ENCODE measurements around the gene OR52D1.

The OR52D1 gene

DNA sequence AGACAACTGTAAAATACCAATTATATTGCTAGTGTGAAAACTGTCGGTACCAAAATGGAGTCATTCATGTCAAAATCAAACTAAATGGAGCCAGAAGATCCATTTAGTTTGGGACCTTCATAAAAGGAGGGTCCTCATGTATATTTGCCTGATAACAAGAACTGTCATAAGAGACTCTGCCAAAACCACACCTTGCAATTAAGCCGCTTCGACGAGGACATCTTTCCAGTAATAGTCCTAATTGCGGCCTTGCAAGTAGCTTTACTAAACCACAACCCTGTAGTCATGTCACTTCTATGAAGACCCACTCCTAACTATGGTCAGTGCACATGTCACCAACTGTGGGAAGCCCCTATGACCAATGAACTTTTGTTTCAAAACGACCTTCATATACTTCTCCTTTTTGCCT is 11.9 kb downstream of the OR52D1 start:
- TF ChIP-seq, protein P1, sequence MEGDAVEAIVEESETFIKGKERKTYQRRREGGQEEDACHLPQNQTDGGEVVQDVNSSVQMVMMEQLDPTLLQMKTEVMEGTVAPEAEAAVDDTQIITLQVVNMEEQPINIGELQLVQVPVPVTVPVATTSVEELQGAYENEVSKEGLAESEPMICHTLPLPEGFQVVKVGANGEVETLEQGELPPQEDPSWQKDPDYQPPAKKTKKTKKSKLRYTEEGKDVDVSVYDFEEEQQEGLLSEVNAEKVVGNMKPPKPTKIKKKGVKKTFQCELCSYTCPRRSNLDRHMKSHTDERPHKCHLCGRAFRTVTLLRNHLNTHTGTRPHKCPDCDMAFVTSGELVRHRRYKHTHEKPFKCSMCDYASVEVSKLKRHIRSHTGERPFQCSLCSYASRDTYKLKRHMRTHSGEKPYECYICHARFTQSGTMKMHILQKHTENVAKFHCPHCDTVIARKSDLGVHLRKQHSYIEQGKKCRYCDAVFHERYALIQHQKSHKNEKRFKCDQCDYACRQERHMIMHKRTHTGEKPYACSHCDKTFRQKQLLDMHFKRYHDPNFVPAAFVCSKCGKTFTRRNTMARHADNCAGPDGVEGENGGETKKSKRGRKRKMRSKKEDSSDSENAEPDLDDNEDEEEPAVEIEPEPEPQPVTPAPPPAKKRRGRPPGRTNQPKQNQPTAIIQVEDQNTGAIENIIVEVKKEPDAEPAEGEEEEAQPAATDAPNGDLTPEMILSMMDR (conservative IDR thresholded peaks at IDR 0.05): no peak
- no peak for TF ChIP-seq ZFX (IDR thresholded peaks at IDR 0.05)
- no peak overlapping the region for H3K27ac ChIP-seq

DNA sequence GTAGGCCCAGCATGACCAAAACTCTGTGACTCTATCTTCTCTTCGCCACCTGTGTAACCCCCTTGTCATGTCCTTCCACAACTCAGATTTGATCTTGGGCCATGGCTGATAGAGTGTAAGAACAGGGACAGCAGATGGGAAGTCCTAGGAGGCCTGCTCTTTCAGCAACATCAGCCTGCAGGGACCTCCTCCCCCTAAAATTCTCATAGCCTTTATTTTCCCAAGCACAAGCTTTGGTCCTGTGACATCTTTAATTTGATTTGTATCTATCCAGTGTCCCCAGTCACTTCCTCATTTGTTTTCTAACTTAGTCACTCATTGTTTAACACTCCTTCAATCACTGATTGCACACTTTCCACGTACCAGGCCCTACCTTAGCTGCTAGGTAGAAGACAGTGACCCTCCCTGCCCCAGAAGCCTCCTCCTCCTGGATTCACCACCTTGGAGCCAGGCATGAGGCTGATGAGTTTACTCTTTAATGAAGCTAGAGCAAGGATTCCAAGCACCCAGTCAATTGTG is 16.0 kb downstream of the OR52D1 start:
- H3K27ac ChIP-seq: no peak overlapping the region
- no peak for TF ChIP-seq ZFX (IDR thresholded peaks at IDR 0.05)
- TF ChIP-seq, protein P1 (conservative IDR thresholded peaks at IDR 0.05): no peak

DNA sequence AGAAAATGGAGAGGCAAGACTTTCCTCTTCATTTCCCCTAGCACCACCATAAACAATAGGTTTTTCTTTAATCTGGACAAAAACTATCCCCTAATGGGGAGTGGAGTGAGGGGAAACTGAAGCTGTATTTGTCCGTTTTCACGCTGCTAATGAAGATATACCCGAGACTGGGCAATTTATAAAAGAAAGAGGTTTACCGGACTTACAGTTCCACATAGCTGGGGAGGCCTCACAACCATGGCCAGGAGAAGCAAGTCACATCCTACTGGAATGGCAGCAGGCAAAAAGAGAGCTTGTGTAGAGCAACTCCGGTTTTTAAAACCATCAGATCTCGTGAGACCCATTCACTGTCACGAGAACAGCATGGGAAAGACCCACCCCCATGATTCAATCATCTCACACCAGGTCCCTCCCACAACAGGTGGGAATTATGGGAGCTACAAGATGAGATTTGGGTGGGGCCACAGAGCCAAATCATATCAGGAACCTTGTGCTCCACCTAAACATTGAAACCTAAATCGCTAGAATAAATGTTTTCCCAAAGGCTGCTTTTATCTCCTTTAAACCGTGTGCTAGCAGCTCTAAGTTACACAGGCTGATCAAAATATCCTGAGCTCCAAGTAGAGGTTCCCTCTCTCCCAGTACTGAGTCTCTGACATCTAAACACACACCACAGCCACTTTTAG is 17.0 kb downstream of the OR52D1 start:
- H3K27ac ChIP-seq: no peak overlapping the region
- TF ChIP-seq, protein P1 (conservative IDR thresholded peaks at IDR 0.05): no peak

DNA sequence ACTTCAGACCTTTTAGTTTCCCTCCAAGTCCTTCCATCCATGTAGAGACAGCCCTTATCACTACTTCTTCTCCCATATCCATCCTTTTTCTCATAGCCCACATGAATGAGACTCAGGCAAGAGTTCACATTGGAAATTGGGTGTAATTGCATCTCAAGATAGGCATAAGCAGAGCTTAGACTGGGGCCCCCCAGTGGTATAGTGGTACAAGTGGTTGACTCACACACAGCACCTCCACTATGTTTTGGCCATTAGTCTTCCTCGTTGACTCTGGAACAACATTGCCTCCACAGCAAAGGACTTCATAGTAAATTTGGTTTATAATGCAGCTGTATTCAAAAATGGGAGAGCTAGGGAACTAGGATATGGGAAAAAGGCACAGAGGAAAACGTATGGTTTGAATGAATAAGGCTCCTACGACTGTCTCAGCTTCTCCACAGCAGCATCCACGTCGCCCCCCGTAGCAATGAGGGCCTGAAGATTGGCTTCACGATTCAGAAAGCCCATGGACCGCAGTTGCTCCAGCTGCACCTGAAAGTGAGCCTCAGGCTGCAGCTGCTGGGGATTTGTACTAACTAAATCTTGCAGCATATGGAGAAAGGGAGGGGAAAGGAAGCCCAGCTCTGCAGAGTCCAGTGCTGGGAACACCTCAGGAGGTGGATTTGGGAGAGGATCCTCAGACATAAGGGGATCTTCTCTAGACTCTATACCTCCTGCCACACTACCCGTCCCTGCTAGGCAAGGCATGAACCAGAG is 18.9 kb downstream of the OR52D1 start:
- H3K27ac ChIP-seq: no peak overlapping the region
- TF ChIP-seq ZFX (IDR thresholded peaks at IDR 0.05): no peak
- TF ChIP-seq, protein P1 (conservative IDR thresholded peaks at IDR 0.05): no peak

DNA sequence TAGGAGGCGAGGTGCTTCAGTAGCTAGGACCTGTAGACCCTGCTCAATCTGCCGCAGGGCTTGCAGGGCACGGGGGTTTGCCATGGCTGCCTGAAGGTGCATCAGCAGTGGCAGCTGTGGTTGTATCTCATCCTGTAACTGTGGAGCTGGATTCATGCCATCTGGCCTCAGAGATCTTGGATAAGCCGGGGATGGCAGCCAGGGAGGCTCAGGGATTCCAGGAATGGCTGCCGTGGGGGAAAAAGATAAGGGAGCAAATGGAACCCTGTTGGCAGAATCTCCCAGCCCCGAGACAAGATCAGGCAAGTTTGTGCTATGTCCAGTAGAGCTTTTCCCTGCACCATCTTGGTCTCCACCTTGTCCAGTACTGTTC is 19.4 kb downstream of the OR52D1 start:
- H3K27ac ChIP-seq: no peak overlapping the region
- TF ChIP-seq, protein P1 (conservative IDR thresholded peaks at IDR 0.05): no peak
- no peak for TF ChIP-seq ZFX (IDR thresholded peaks at IDR 0.05)

DNA sequence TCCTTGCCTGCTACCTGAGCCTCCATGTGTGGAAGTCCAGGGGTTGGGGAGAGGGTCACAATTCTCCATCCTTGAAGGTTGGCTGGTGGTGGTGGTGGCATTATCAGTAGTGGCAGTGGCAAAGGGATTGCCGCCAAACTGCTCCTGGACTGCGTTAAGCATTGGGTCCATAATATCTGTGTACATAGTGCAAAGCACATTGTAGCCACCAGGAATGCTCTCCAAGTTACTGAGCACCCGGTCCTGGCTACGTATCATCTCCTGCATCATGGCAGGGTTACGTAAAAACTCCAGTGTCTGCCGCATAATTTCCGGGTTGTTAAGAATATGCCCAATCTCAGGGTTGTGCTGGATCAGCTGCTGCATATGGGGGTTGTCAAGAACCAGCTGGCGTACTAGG is 20.1 kb downstream of the OR52D1 start:
- H3K27ac ChIP-seq: no peak overlapping the region
- no peak for TF ChIP-seq ZFX (IDR thresholded peaks at IDR 0.05)
- TF ChIP-seq, protein P1 (conservative IDR thresholded peaks at IDR 0.05): peak; percentile 22

DNA sequence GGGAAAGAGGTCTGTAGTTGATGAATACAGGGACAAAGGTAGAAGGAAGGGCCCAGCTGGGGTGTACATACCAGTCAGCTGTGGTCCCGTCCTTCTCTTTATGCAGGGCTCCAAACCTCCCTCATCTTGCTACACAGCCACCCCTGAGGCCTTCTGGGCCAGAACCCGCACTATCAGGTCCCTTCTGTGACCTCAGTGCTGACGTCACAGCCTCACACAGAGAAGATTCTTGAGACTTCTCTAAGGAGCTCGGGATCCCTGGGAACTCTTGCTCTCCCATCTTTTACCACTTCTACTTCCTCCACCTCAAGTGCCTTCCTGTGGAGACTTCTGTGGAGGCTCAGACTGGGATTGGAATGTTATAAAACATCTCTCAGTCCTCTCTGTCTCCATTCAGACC is 21.3 kb downstream of the OR52D1 start, which contains the start of gene UBQLN3:
TSS of gene UBQLN3 (minus strand) at position 155 of the 400 bp plus-strand sequence. CDS start 399 bp downstream, outside the sequence.
- H3K27ac ChIP-seq: no peak within 1 kb of the TSS
- TF ChIP-seq ZFX (IDR thresholded peaks at IDR 0.05): no peak
- TF ChIP-seq, protein P1 (conservative IDR thresholded peaks at IDR 0.05): no peak

Measured in C4-2B (cell line).